CD8-positive, alpha-beta memory T cell (primary cell): Measurements from ENCODE around the gene AZU1. TPM values are rescaled to one million over a fixed set of nuclear protein-coding genes. Genes with fewer than 3 reads are reported as not detected.
A peak's percentile ranks its signal among the peaks of the same experiment; 100 is the strongest.

Experiments used
- CTCF ChIA-PET: fragments of 350-600 bp; sonication (Branson Sonifier 250); formaldehyde crosslinking; loops from one replicate; lab custom pipeline; 2021; ENCODE audit warnings: antibody characterized with exemption; lab: Charles Lee
- POLR2A ChIA-PET: fragments of 350-600 bp; sonication (Branson Sonifier 250); formaldehyde crosslinking; loops from one replicate; lab custom pipeline; 2021; ENCODE audit warnings: antibody characterized with exemption; lab: Charles Lee
- DNase-seq, 5 donors: peaks; one replicate each; pipeline versions ENCODE4 v3.0.0 to v3.0.0-alpha.2; 2020 to 2022; ENCODE audit warnings: mixed read lengths in 1 of 5
- H3K27ac ChIP-seq: one replicate; pipeline ENCODE4 v1.7.0; 2013; ENCODE audit warnings: low read depth, mild to moderate bottlenecking, low read length, moderate library complexity
- H3K27me3 ChIP-seq: 2 replicates; pipeline ENCODE4 v1.7.0; 2013; ENCODE audit warnings: low read length, mild to moderate bottlenecking; ENCODE audit not compliant: insufficient read depth, poor library complexity, severe bottlenecking
- H3K36me3 ChIP-seq: 2 replicates; pipeline ENCODE4 v1.7.0; 2013; ENCODE audit warnings: mild to moderate bottlenecking, low read length, moderate library complexity; ENCODE audit not compliant: insufficient read depth
- H3K4me1 ChIP-seq: 2 replicates; pipeline ENCODE4 v1.7.0; 2013; ENCODE audit warnings: mild to moderate bottlenecking, low read length, moderate library complexity; ENCODE audit not compliant: insufficient read depth
- H3K4me3 ChIP-seq: 2 replicates; pipeline ENCODE4 v1.7.0; 2013; ENCODE audit warnings: mild to moderate bottlenecking, low read length
- H3K9me3 ChIP-seq: 2 replicates; pipeline ENCODE4 v1.7.0; 2013; ENCODE audit warnings: mild to moderate bottlenecking, low read length
- H3K27ac Mint-ChIP-seq, 8 donors: one replicate each; pipeline ENCODE4 v1.8.0; 2020 to 2021; ENCODE audit warnings: mixed read lengths in 8 of 8, mild to moderate bottlenecking in 6 of 8, inconsistent platforms in 3 of 8, moderate library complexity in 3 of 8
- H3K27me3 Mint-ChIP-seq, 2 donors: one replicate each; pipeline ENCODE4 v1.8.0; 2020 to 2021; ENCODE audit warnings: mixed read lengths in 2 of 2, mild to moderate bottlenecking in 1 of 2, moderate library complexity in 1 of 2
- H3K36me3 Mint-ChIP-seq, 3 donors: one replicate each; pipeline ENCODE4 v1.8.0; 2020 to 2021; ENCODE audit warnings: mixed read lengths in 3 of 3, inconsistent platforms in 1 of 3, mild to moderate bottlenecking in 1 of 3
- H3K4me1 Mint-ChIP-seq, 3 donors: one replicate each; pipeline ENCODE4 v1.8.0; 2020 to 2021; ENCODE audit warnings: mixed read lengths in 3 of 3, inconsistent platforms in 1 of 3, mild to moderate bottlenecking in 1 of 3
- H3K4me3 Mint-ChIP-seq, 7 donors: one replicate each; pipeline ENCODE4 v1.8.0; 2020 to 2021; ENCODE audit warnings: mixed read lengths in 7 of 7, mild to moderate bottlenecking in 6 of 7, moderate library complexity in 4 of 7, inconsistent platforms in 2 of 7
- H3K9me3 Mint-ChIP-seq, 5 donors: one replicate each; pipeline ENCODE4 v1.8.0; 2020 to 2022; ENCODE audit warnings: mixed read lengths in 5 of 5, mild to moderate bottlenecking in 3 of 5, moderate library complexity in 2 of 5, inconsistent platforms in 1 of 5
- polyA plus RNA-seq: library from polyadenylated mRNA; unstranded; fragments of 300-500 nt; fragmentation: Illumina TruSeq; gene quantifications from one replicate; pipeline ENCODE4 v1.2.3, GENCODE V29; 2021
- total RNA-seq, 2 experiments: library from RNA; stranded (reverse); gene quantifications; one replicate each; pipeline ENCODE4 v1.2.3, GENCODE V29; 2021

AZU1 gene
- total and polyA plus RNA-seq, 3 experiments from 2014 or later: not detected

- peaks cover 10 to 15% of the 10 kb centered on the region in 2 donors for H3K27me3 Mint-ChIP-seq
- ChIA-PET CTCF (no interaction called here), POLR2A (no interaction called here)
- H3K4me1 ChIP-seq: no peaks in the 10 kb centered on the region
- no peaks in the 10 kb centered on the region for H3K36me3 ChIP-seq
- H3K4me1 Mint-ChIP-seq: peaks cover 0 to 3% (median 0%) of the 10 kb centered on the region in 3 donors
- no peaks in the 10 kb centered on the region for H3K9me3 ChIP-seq
- DNase-seq: no peak
- H3K4me3 ChIP-seq: no peak overlapping the region
- no peak overlapping the region for H3K27ac Mint-ChIP-seq
- peak overlapping the region; percentile 67 for H3K27ac ChIP-seq
- no peaks in the 10 kb centered on the region for H3K9me3 Mint-ChIP-seq
- H3K27me3 ChIP-seq: peaks cover 6% of the 10 kb centered on the region
- no peaks in the 10 kb centered on the region for H3K36me3 Mint-ChIP-seq
- H3K4me3 Mint-ChIP-seq: peak overlapping the region in 1 of 7 donors; percentile 27
Observed at GRCh38 chr19:823565-824121, 4.0 kb upstream of the AZU1 start.

GRCh38 chr19:824885-825284 is 2.8 kb upstream of the AZU1 start:
- POLR2A ChIA-PET: no interaction called here
- Mint-ChIP-seq H3K36me3 (no peaks in the 10 kb centered on the region), H3K27me3 (peaks cover 10 to 16% of the 10 kb centered on the region in 2 donors)

GRCh38 chr19:825897-826644 is 1.6 kb upstream of the AZU1 start:
- no peak overlapping the region for H3K27ac Mint-ChIP-seq
- H3K9me3 Mint-ChIP-seq: no peaks in the 10 kb centered on the region
- CTCF ChIA-PET: no interaction called here
- H3K36me3 Mint-ChIP-seq: no peaks in the 10 kb centered on the region
- Histone ChIP-seq H3K4me3 (no peak overlapping the region), H3K4me1 (no peaks in the 10 kb centered on the region), H3K9me3 (no peaks in the 10 kb centered on the region), H3K27me3 (peaks cover 6% of the 10 kb centered on the region), H3K36me3 (no peaks in the 10 kb centered on the region), H3K27ac (no peak overlapping the region)
- no peak overlapping the region for H3K4me3 Mint-ChIP-seq
- H3K4me1 Mint-ChIP-seq: peaks cover 0 to 3% (median 0%) of the 10 kb centered on the region in 3 donors
- H3K27me3 Mint-ChIP-seq: peaks cover 10 to 15% of the 10 kb centered on the region in 2 donors
- POLR2A ChIA-PET: no interaction called here
- no peak for DNase-seq

More at GRCh38 chr19:824885-825284, 2.8 kb upstream of the AZU1 start:
- no peaks in the 10 kb centered on the region for H3K36me3 ChIP-seq
- Mint-ChIP-seq H3K4me1 (peaks cover 0 to 3% (median 0%) of the 10 kb centered on the region in 3 donors), H3K9me3 (no peaks in the 10 kb centered on the region), H3K27ac (no peak overlapping the region), H3K4me3 (no peak overlapping the region)
- H3K4me3 ChIP-seq: no peak overlapping the region
- H3K4me1 ChIP-seq: no peaks in the 10 kb centered on the region
- CTCF ChIA-PET: no interaction called here
- H3K27ac ChIP-seq: no peak overlapping the region
- no peak for DNase-seq
- peaks cover 6% of the 10 kb centered on the region for H3K27me3 ChIP-seq
- H3K9me3 ChIP-seq: no peaks in the 10 kb centered on the region

- Histone ChIP-seq H3K27ac (no peak overlapping the region), H3K4me1 (no peaks in the 10 kb centered on the region), H3K27me3 (peaks cover 6% of the 10 kb centered on the region), H3K4me3 (no peak overlapping the region), H3K36me3 (no peaks in the 10 kb centered on the region), H3K9me3 (no peaks in the 10 kb centered on the region)
- CTCF ChIA-PET: no interaction called here
- POLR2A ChIA-PET: no interaction called here
- Mint-ChIP-seq H3K27me3 (peaks cover 10 to 15% of the 10 kb centered on the region in 2 donors), H3K4me1 (peaks cover 0 to 3% (median 0%) of the 10 kb centered on the region in 3 donors), H3K27ac (no peak overlapping the region), H3K9me3 (no peaks in the 10 kb centered on the region), H3K4me3 (no peak overlapping the region), H3K36me3 (no peaks in the 10 kb centered on the region)
- DNase-seq: no peak
Observed at GRCh38 chr19:827314-827709, 325 bp upstream of the AZU1 start.

- ChIA-PET POLR2A (no interaction called here), CTCF (no interaction called here)
- H3K36me3 ChIP-seq: no peaks in the 10 kb centered on the region
- H3K27ac Mint-ChIP-seq: no peak overlapping the region
- no peak overlapping the region for H3K27ac ChIP-seq
- no peaks in the 10 kb centered on the region for H3K9me3 Mint-ChIP-seq
- no peak overlapping the region for H3K4me3 Mint-ChIP-seq
- no peaks in the 10 kb centered on the region for H3K4me1 ChIP-seq
- H3K4me1 Mint-ChIP-seq: no peaks in the 10 kb centered on the region
- no peak overlapping the region for H3K4me3 ChIP-seq
- H3K27me3 ChIP-seq: no peaks in the 10 kb centered on the region
- no peaks in the 10 kb centered on the region for H3K36me3 Mint-ChIP-seq
- no peaks in the 10 kb centered on the region for H3K9me3 ChIP-seq
- DNase-seq: no peak
- H3K27me3 Mint-ChIP-seq: peaks cover 0 to 3% of the 10 kb centered on the region in 2 donors
Observed at GRCh38 chr19:829129-829758, 1.6 kb downstream of the AZU1 start.

GRCh38 chr19:831407-832369 is 4.1 kb downstream of the AZU1 start:
- peaks cover 0 to 3% (median 3%) of the 10 kb centered on the region in 3 donors for H3K4me1 Mint-ChIP-seq
- Histone ChIP-seq H3K27me3 (no peaks in the 10 kb centered on the region), H3K36me3 (no peaks in the 10 kb centered on the region), H3K27ac (no peak overlapping the region), H3K4me1 (no peaks in the 10 kb centered on the region), H3K4me3 (no peak overlapping the region), H3K9me3 (no peaks in the 10 kb centered on the region)
- no peak for DNase-seq
- H3K4me3 Mint-ChIP-seq: no peak overlapping the region
- H3K27ac Mint-ChIP-seq: no peak overlapping the region
- H3K9me3 Mint-ChIP-seq: no peaks in the 10 kb centered on the region
- ChIA-PET POLR2A (no interaction called here), CTCF (no interaction called here)
- peaks cover 6 to 8% of the 10 kb centered on the region in 2 donors for H3K27me3 Mint-ChIP-seq
- no peaks in the 10 kb centered on the region for H3K36me3 Mint-ChIP-seq

- H3K4me1 Mint-ChIP-seq: peaks cover 0 to 3% (median 3%) of the 10 kb centered on the region in 3 donors
- no peak overlapping the region for H3K4me3 ChIP-seq
Observed at GRCh38 chr19:834216-834615, 6.6 kb downstream of the AZU1 start.

More at GRCh38 chr19:834216-834615, 6.6 kb downstream of the AZU1 start:
- POLR2A ChIA-PET: no interaction called here
- no peaks in the 10 kb centered on the region for H3K4me1 ChIP-seq
- no peak overlapping the region for H3K27ac ChIP-seq
- no peaks in the 10 kb centered on the region for H3K36me3 Mint-ChIP-seq
- peaks cover 10 to 15% of the 10 kb centered on the region in 2 donors for H3K27me3 Mint-ChIP-seq
- H3K4me3 Mint-ChIP-seq: no peak overlapping the region
- no peaks in the 10 kb centered on the region for H3K27me3 ChIP-seq
- no peak overlapping the region for H3K27ac Mint-ChIP-seq
- H3K9me3 ChIP-seq: no peaks in the 10 kb centered on the region
- no peaks in the 10 kb centered on the region for H3K36me3 ChIP-seq
- H3K9me3 Mint-ChIP-seq: no peaks in the 10 kb centered on the region
- CTCF ChIA-PET: no interaction called here
- DNase-seq: no peak
